PC-9 (cell line): Measurements from ENCODE around the gene ANKS1B. TPM values are rescaled to one million over a fixed set of nuclear protein-coding genes. Genes with fewer than 3 reads are reported as not detected.

Source experiments
- BruUV-seq: library from RNA; stranded (reverse); fragments of 400-500 nt; replicated peaks from 2 replicates; lab custom pipeline; 2021; lab: Mats Ljungman, UMichigan
- CTCF ChIA-PET: fragments of 300-600 bp; sonication (Branson Sonifier 250); formaldehyde crosslinking; loops from one replicate; lab custom pipeline; 2022; ENCODE audit warnings: antibody characterized with exemption; lab: Charles Lee
- POLR2A ChIA-PET: fragments of 300-600 bp; sonication (Branson Sonifier 250); formaldehyde crosslinking; loops from one replicate; lab custom pipeline; 2022; ENCODE audit warnings: antibody characterized with exemption; ENCODE audit not compliant: unreplicated experiment; lab: Charles Lee
- DNase-seq, 2 experiments: peaks; one replicate each; pipeline versions ENCODE4 v3.0.0 to v3.0.0-alpha.2; 2015 to 2022; ENCODE audit warnings: mixed read lengths in 1 of 2
- H2AFZ ChIP-seq: fragments of 200-600 bp; sonication (generic); 2 replicates; pipeline ENCODE4 v1.8.1; 2017; ENCODE audit warnings: antibody characterized with exemption
- H3F3A ChIP-seq: fragments of 200-600 bp; sonication (generic); 2 replicates; pipeline ENCODE4 v1.8.1; 2017; ENCODE audit warnings: antibody characterized with exemption, mild to moderate bottlenecking, low read depth; ENCODE audit not compliant: insufficient read depth
- H3K27ac ChIP-seq: fragments of 200-600 bp; sonication (generic); 2 replicates; pipeline ENCODE4 v1.6.1; 2016; ENCODE audit warnings: mixed run types
- H3K27me3 ChIP-seq: fragments of 200-600 bp; sonication (generic); 2 replicates; pipeline ENCODE4 v1.6.1; 2016; ENCODE audit warnings: low read depth, mixed run types; ENCODE audit not compliant: insufficient read depth
- H3K36me3 ChIP-seq: fragments of 200-600 bp; sonication (generic); 2 replicates; pipeline ENCODE4 v1.6.1; 2016; ENCODE audit warnings: low read depth, mixed run types
- H3K4me1 ChIP-seq: fragments of 200-600 bp; sonication (generic); replicated peaks from 2 replicates; pipeline ENCODE4 v1.6.1; 2016; ENCODE audit warnings: mixed run types; ENCODE audit not compliant: insufficient read depth
- H3K4me2 ChIP-seq: fragments of 200-600 bp; sonication (generic); 2 replicates; pipeline ENCODE4 v1.6.1; 2017; ENCODE audit warnings: mixed run types
- H3K4me3 ChIP-seq: fragments of 200-600 bp; sonication (generic); 2 replicates; pipeline ENCODE4 v1.6.1; 2016; ENCODE audit warnings: mixed run types
- H3K79me2 ChIP-seq: fragments of 200-600 bp; sonication (generic); 2 replicates; pipeline ENCODE4 v1.6.1; 2017; ENCODE audit warnings: low read depth, mixed run types
- H3K9me2 ChIP-seq: fragments of 200-600 bp; sonication (generic); 2 replicates; pipeline ENCODE4 v1.8.1; 2017; ENCODE audit warnings: mild to moderate bottlenecking; ENCODE audit not compliant: insufficient read depth
- H3K9me3 ChIP-seq: fragments of 200-600 bp; sonication (generic); 2 replicates; pipeline ENCODE4 v1.8.1; 2016; ENCODE audit warnings: low read depth; ENCODE audit not compliant: insufficient read depth
- H4K20me1 ChIP-seq: fragments of 200-600 bp; sonication (generic); 2 replicates; pipeline ENCODE4 v1.8.1; 2017; ENCODE audit not compliant: insufficient read depth
- EZH2 ChIP-seq: fragments of 200-600 bp; sonication (generic); IDR thresholded peaks from 2 replicates; pipeline ENCODE4 v1.8.0; 2017; ENCODE audit warnings: antibody characterized with exemption, low read depth
- intact Hi-C: fragments of 100-400 bp; cut with micrococcal nuclease; formaldehyde crosslinking; loops from one replicate; pipeline ENCODE4 v1.10.0; 2022; ENCODE audit not compliant: unreplicated experiment
- total RNA-seq: library from RNA; stranded (reverse); gene quantifications from 2 replicates; pipeline ENCODE4 v1.2.3, GENCODE V29; 2021
- TF ChIP-seq, protein P1 (sequence below): fragments of 200-600 bp; sonication (generic); conservative IDR thresholded peaks from 2 replicates; pipeline ENCODE4 v1.6.1; 2017; ENCODE audit warnings: mixed run types, antibody characterized with exemption, mild to moderate bottlenecking, moderate library complexity

The ANKS1B gene
- total RNA-seq, 1 experiment from 2014 or later, result not detected

DNA sequence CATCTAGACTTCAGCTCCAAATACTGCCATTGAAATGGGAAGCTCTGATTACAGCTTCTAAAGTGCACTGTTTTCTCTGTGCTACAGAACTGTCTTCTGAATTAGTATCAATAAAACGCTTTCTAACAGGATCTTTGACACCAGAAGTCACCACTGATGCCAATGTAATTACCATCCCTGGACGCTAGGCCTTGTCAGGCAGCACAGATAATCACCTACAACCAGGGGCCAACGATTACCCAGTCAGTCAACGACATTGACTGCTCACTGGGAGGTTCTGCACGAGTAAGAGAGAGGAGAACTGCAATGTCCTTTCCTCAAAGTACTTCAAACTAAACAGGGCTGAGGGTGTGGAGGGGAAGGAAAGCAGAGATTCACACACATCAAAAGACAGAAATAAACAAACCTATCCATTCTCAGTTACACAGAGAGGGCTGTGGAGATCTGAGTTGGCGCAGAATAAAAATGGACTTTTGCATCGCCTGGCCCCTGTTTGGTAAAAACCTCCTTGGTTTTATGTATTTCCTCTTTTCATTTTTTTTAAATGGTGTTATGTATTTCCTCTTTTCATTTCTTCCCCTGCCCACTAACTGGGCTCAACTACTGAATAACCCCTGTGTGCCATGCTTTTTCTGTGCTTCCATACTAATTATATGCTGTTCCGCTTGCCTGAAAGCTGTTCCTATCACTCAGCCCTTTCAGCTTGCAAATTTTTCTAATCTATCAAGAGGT, 847.4 kb downstream of the ANKS1B start:
- Histone ChIP-seq H3K4me3 (no peak overlapping the region), H3K9me2 (no peaks in the 10 kb centered on the region), H3F3A (no peaks in the 10 kb centered on the region), H3K27ac (no peak overlapping the region), H3K9me3 (no peaks in the 10 kb centered on the region), H3K4me1 (no peaks in the 10 kb centered on the region), H3K79me2 (no peaks in the 10 kb centered on the region), H4K20me1 (no peaks in the 10 kb centered on the region), H3K27me3 (no peaks in the 10 kb centered on the region), H3K4me2 (no peak overlapping the region), H3K36me3 (no peaks in the 10 kb centered on the region), H2AFZ (no peak overlapping the region)
- no peak for DNase-seq
- no peak for TF ChIP-seq EZH2
- TF ChIP-seq, protein P1, sequence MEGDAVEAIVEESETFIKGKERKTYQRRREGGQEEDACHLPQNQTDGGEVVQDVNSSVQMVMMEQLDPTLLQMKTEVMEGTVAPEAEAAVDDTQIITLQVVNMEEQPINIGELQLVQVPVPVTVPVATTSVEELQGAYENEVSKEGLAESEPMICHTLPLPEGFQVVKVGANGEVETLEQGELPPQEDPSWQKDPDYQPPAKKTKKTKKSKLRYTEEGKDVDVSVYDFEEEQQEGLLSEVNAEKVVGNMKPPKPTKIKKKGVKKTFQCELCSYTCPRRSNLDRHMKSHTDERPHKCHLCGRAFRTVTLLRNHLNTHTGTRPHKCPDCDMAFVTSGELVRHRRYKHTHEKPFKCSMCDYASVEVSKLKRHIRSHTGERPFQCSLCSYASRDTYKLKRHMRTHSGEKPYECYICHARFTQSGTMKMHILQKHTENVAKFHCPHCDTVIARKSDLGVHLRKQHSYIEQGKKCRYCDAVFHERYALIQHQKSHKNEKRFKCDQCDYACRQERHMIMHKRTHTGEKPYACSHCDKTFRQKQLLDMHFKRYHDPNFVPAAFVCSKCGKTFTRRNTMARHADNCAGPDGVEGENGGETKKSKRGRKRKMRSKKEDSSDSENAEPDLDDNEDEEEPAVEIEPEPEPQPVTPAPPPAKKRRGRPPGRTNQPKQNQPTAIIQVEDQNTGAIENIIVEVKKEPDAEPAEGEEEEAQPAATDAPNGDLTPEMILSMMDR, result no peak
- intact Hi-C loops, result no loop called here
- POLR2A ChIA-PET, result no interaction called here
- CTCF ChIA-PET, result no interaction called here
- BruUV-seq, result no TSS peak

DNA sequence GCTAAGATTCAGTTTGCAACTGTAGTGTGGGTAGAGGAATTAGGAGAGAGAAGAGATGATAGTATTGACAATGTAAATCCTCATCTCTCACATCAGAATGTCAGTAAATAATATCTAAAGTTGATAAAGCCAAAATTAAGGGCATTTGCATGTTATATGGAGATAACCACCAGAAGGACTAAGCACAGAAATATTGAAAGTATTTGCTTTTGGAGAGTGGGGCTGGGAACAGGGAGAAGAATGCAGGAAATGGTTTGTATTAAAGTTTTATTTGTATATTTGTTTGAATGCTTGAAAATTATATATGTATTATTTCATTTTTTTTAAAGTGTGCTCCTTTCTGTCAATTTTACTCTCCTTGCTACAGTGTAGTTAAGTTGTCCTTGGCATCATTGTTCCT, 848.2 kb downstream of the ANKS1B start:
- TF ChIP-seq, protein P1, result no peak
- no peak for TF ChIP-seq EZH2
- Histone ChIP-seq H3K36me3 (no peaks in the 10 kb centered on the region), H3F3A (no peaks in the 10 kb centered on the region), H3K4me1 (no peaks in the 10 kb centered on the region), H4K20me1 (no peaks in the 10 kb centered on the region), H3K27ac (no peak overlapping the region), H3K27me3 (no peaks in the 10 kb centered on the region), H3K79me2 (no peaks in the 10 kb centered on the region), H3K9me2 (no peaks in the 10 kb centered on the region), H2AFZ (no peak overlapping the region), H3K4me3 (no peak overlapping the region), H3K9me3 (no peaks in the 10 kb centered on the region), H3K4me2 (no peak overlapping the region)
- intact Hi-C loops, result no loop called here
- ChIA-PET POLR2A (no interaction called here), CTCF (no interaction called here)
- no peak for DNase-seq
- BruUV-seq, result no TSS peak

DNA sequence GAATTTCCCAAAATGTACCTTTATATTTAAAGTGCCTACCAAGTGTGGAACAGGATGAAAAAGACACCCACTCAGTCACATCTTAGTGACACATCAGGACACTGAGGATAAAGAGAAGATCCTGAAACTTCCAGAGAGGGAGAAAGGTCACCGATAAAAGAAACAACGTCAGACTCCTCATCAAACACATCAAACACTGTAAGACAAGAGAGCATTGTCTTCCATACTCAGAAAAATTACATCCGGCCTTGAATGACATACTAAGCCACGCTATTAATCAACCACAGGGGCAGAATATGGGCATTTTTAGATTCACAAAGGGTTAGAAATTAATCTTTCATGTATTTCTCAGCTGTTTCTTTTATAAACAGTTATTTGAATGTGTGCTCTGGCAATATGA, 849.4 kb downstream of the ANKS1B start:
- Histone ChIP-seq H2AFZ (no peak overlapping the region), H3F3A (no peaks in the 10 kb centered on the region), H3K4me1 (no peaks in the 10 kb centered on the region), H3K9me2 (no peaks in the 10 kb centered on the region), H3K9me3 (no peaks in the 10 kb centered on the region), H3K27ac (no peak overlapping the region), H3K4me2 (no peak overlapping the region), H4K20me1 (no peaks in the 10 kb centered on the region), H3K36me3 (no peaks in the 10 kb centered on the region), H3K4me3 (no peak overlapping the region), H3K27me3 (no peaks in the 10 kb centered on the region), H3K79me2 (no peaks in the 10 kb centered on the region)
- intact Hi-C loops, result no loop called here
- ChIA-PET CTCF (no interaction called here), POLR2A (no interaction called here)
- TF ChIP-seq EZH2, result no peak
- TF ChIP-seq, protein P1, result no peak
- no peak for DNase-seq
- BruUV-seq, result no TSS peak
